ENCODE measurements around the gene SH3BP4. TPM values are rescaled to one million over a fixed set of nuclear protein-coding genes. Genes with fewer than 3 reads are reported as not detected.
A peak's percentile ranks its signal among the peaks of the same experiment; 100 is the strongest.

Gene SH3BP4
- polyA plus RNA-seq, 6 donors from 2014 or later: 0.85 to 2.6 (median 2.2) TPM

DNA sequence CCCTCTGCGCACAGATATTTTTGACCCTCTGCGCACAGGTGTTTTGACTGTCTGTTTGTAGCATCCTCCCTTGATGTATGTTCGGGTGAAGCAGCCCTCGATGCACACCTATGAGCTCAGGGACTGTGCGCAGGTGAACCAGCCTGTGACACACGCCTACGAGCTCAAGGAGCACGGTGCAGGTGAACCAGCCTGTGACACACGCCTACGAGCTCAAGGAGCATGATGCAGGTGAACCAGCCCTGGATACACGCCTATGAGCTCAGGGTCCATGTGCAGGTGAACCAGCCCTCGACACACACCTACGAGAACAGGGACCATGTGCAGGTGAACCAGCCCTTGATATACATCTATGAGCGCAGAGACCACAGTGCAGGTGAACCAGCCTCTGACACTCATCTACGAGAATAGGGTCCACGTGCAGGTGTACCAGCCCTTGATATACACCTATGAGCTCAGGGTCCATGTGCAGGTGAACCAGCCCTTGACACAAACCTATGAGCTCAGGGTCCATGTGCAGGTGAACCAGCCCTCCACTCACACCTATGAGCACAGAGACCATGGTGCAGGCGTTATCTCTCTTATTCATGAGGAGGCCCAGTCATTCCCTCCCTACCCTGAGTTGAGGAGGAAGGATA, 33.9 kb downstream of the SH3BP4 start:
- DNase-seq (no peak), ATAC-seq (ENCODE audit: low read depth in 2 of 2) (no peak)
- Mint-ChIP-seq H3K36me3 (no peaks in the 10 kb centered on the region), H3K4me1 (peaks cover 10 to 29% (median 15%) of the 10 kb centered on the region in 3 donors), H3K9me3 (peaks cover 0 to 5% (median 0%) of the 10 kb centered on the region in 7 donors), H3K27ac (peak overlapping the region in 1 of 6 donors; percentile 33), H3K27me3 (peaks cover 0 to 15% (median 12%) of the 10 kb centered on the region in 3 donors), H3K4me3 (peak overlapping the region in 1 of 8 donors; percentile 16)

DNA sequence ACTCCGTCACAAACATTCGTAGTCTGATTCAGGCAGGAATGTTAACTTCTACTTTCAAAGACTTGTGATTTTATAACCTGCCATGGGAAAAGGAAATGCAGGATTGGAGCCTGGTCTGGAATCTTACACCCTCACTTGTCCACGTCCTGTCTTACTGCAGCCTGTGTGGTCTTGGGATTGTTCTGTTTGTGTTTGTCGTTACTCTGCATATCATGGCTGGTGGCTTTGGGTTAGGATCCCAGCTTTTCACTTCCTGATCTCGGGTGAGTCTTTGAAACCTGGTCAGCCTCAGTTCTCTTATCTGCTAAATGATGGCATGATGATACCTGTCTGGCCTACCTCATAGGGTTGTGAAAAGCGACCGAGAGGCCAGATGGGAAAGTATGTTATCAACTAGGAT, 34.6 kb downstream of the SH3BP4 start:
- Mint-ChIP-seq H3K36me3 (no peaks in the 10 kb centered on the region), H3K4me1 (peaks cover 5 to 22% (median 8%) of the 10 kb centered on the region in 3 donors)

DNA sequence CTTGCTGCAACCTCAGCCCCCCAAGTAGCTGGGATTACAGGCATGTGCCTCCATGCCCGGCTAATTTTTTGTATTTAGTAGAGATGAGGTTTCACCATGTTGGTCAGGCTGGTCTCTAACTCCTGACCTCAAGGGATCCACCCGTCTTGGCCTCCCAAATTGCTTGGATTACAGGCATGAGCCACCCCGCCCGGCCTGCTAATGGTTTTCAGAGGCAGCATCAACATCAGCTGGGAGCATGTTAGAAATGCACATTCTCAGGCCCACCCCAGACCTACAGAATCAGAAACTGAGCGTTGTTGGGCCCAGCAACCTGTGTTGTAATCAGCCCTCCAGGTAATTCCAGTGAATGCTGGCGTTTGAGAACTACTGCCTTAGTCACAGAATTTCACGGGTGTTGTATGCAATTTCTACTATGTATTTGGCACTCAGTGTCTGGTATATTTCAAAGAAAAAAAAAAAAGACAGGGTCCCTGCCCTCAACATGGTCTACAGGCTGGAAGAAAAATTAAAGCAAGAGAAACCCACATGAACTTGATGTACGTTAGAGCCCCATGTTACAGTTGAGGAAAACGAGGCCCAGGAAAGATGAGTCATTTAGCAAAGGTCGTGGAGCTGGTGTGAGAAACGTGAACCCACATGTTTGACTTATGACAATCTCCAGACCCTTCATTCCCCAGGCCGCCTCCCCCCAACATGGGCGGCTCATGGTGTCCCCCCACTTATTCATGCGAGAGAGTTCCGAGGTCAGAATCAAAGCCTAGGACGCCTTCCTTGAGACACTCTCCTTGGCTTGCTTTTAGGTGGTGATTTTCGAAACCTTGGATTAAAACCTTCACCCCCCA, 35.3 kb downstream of the SH3BP4 start:
- Mint-ChIP-seq H3K9me3 (peaks cover 0 to 5% (median 0%) of the 10 kb centered on the region in 7 donors), H3K27me3 (peaks cover 0 to 10% (median 4%) of the 10 kb centered on the region in 3 donors), H3K36me3 (no peaks in the 10 kb centered on the region), H3K4me1 (peaks cover 5 to 16% (median 7%) of the 10 kb centered on the region in 3 donors), H3K4me3 (no peak overlapping the region), H3K27ac (no peak overlapping the region)
- ATAC-seq (ENCODE audit: low read depth in 2 of 2): no peak
- no peak for DNase-seq

More for the DNA sequence above, 34.6 kb downstream of the SH3BP4 start:
- ATAC-seq (ENCODE audit: low read depth in 2 of 2) (no peak), DNase-seq (no peak)
- H3K27ac Mint-ChIP-seq: peak overlapping the region in 1 of 6 donors; percentile 11
- H3K4me3 Mint-ChIP-seq: no peak overlapping the region
- peaks cover 0 to 5% (median 0%) of the 10 kb centered on the region in 7 donors for H3K9me3 Mint-ChIP-seq
- peaks cover 0 to 12% (median 5%) of the 10 kb centered on the region in 3 donors for H3K27me3 Mint-ChIP-seq

DNA sequence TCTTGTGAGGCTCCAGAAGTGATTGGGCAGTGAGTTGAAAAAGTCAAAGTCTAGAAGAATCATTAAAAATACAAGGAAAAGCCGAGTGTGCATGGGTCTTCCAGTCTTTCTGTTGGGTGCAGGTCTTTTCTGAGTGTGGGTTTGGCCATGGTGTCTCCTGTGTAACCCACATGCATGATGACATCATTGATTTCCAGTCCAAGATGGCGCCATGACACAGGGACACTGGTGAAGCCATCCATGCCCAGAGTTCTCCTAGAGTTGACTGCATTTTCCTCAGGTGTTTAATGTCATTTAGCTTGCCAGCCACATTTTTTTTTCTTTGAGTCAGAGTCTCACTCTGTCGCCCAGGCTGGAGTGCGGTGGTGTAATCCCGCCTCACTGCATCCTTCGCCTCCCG, 35.9 kb downstream of the SH3BP4 start:
- H3K36me3 Mint-ChIP-seq: no peaks in the 10 kb centered on the region
- DNase-seq (no peak), ATAC-seq (ENCODE audit: low read depth in 2 of 2) (no peak)
- no peak overlapping the region for H3K4me3 Mint-ChIP-seq
- no peak overlapping the region for H3K27ac Mint-ChIP-seq
- peaks cover 0 to 10% (median 2%) of the 10 kb centered on the region in 3 donors for H3K4me1 Mint-ChIP-seq
- H3K27me3 Mint-ChIP-seq: peaks cover 0 to 3% (median 0%) of the 10 kb centered on the region in 3 donors
- peaks cover 0 to 5% (median 0%) of the 10 kb centered on the region in 7 donors for H3K9me3 Mint-ChIP-seq

DNA sequence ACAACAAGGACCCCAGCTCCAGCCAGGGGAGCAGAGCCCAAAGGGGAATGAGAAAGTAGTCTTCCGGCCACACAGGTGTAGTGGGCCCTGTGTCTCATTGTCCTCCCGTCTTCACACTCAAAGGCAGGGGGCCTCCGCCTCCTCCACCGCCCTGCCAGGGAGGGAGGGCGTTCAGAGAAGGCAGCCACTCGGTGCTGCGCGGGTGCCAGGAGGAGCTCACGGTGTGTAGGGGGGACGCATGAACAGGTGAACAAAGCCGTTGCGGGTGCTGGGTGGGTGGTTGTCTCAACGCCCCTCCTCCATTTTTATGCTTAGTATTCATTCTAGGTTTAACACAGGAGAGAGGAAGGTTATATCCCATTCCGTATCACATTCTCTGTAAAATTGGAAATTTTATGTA, 36.7 kb downstream of the SH3BP4 start:
- DNase-seq (no peak), ATAC-seq (ENCODE audit: low read depth in 2 of 2) (no peak)
- H3K4me3 Mint-ChIP-seq: no peak overlapping the region
- H3K36me3 Mint-ChIP-seq: no peaks in the 10 kb centered on the region
- peaks cover 0 to 5% (median 0%) of the 10 kb centered on the region in 7 donors for H3K9me3 Mint-ChIP-seq
- H3K27ac Mint-ChIP-seq: no peak overlapping the region
- H3K4me1 Mint-ChIP-seq: peaks cover 4 to 8% (median 4%) of the 10 kb centered on the region in 3 donors
- H3K27me3 Mint-ChIP-seq: peaks cover 0 to 2% (median 0%) of the 10 kb centered on the region in 3 donors

DNA sequence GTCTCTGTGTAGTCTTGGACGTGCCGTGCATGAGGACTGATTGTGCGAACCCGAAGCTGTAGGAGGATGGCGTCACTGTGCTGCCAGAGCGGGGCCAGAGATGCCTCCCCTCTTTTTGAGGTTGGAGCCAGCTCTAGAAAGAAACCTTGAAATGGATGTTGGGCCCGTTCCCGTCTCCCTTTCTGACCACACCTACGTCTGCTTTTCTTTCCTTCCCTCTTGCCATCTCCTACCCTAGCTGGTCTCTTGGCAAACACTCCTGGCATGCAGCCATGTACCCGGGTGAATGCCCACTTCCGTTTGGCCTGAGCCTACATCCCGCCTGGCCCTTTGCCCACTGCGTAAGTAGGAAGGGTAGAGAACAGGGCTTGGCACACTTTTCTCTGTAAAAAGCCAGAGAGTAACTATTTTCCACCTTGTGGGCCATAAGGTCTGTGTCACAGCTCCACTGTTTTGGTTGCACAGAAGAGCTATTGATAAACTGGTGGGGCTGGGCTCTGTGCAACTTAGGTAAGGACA, 37.4 kb downstream of the SH3BP4 start:
- Mint-ChIP-seq H3K27me3 (peaks cover 0 to 4% (median 0%) of the 10 kb centered on the region in 3 donors), H3K27ac (peak overlapping the region in 1 of 6 donors; percentile 70), H3K4me3 (no peak overlapping the region), H3K4me1 (peaks cover 11 to 14% (median 12%) of the 10 kb centered on the region in 3 donors), H3K9me3 (peaks cover 0 to 5% (median 0%) of the 10 kb centered on the region in 7 donors), H3K36me3 (no peaks in the 10 kb centered on the region)
- ATAC-seq (ENCODE audit: low read depth in 2 of 2) (no peak), DNase-seq (no peak)

DNA sequence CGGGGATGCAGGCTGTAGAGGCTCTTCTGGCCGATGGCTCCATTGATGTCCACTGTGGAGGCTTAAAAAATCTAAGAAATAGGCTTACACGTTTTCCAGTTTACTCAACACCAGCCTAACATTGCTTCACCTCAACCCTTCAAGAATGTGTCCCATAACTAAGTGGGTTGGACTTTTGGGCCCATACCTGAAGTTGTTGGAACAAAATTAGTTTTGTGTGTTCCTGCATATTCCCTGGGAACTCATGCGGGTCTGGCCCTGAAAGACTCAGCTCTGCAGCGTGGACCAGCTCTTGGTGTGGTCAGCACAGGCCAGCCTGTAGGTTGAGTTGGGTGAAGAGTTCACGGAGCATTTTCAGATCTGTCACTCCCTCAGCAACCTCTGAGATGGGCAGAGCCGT, 38.5 kb downstream of the SH3BP4 start:
- H3K4me3 Mint-ChIP-seq: no peak overlapping the region
- no peaks in the 10 kb centered on the region for H3K36me3 Mint-ChIP-seq
- H3K27ac Mint-ChIP-seq: no peak overlapping the region
- peaks cover 0 to 4% (median 0%) of the 10 kb centered on the region in 3 donors for H3K27me3 Mint-ChIP-seq
- peaks cover 15 to 21% (median 16%) of the 10 kb centered on the region in 3 donors for H3K4me1 Mint-ChIP-seq
- no peak for ATAC-seq (ENCODE audit: low read depth in 2 of 2)
- peaks cover 0 to 5% (median 0%) of the 10 kb centered on the region in 7 donors for H3K9me3 Mint-ChIP-seq
- no peak for DNase-seq

DNA sequence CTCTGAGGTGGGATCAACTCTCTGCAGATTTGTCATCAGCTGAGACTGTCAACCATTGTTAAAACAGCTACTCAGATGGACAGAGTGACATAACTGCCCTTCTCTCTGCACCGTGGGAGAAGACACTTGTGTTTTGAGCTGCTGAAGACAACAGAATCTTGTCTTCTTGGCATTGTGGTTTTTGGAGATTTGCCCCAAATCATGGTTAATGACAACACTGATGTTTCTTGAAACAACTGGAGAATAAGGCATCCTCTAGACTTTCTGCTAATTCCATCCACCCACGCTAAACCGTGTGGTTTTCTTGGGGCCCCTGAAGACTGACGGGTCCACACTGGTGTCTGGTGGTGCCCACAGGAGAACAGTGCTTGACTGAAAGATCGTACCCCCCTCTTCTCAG, 39.5 kb downstream of the SH3BP4 start:
- H3K9me3 Mint-ChIP-seq: peaks cover 0 to 5% (median 0%) of the 10 kb centered on the region in 7 donors
- peaks cover 0 to 4% (median 0%) of the 10 kb centered on the region in 3 donors for H3K27me3 Mint-ChIP-seq
- ATAC-seq (ENCODE audit: low read depth in 2 of 2) (no peak), DNase-seq (no peak)
- H3K4me1 Mint-ChIP-seq: peaks cover 15 to 26% (median 17%) of the 10 kb centered on the region in 3 donors
- H3K4me3 Mint-ChIP-seq: no peak overlapping the region
- H3K36me3 Mint-ChIP-seq: no peaks in the 10 kb centered on the region
- no peak overlapping the region for H3K27ac Mint-ChIP-seq

DNA sequence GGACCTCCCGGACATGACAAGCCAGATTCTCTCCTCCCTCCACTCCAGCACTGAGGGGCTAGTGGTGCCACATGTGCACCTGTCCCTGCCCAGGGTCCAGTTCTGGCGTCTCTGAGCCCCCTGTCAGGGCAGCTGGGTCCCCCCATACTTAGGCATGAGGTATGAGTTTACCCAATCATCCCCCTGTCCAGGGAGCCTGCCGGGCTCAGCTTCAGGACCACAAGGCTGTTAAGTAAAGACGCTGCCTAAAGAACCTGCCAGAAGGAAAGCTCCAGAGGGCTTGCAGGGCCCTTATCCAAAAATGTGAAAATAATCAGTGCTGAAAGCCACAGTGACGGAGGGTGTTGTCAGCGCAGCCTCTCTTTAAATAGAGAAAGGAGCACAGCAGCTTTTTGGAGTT, 40.0 kb downstream of the SH3BP4 start:
- no peak for ATAC-seq (ENCODE audit: low read depth in 2 of 2)
- no peak for DNase-seq
- peaks cover 0 to 5% (median 0%) of the 10 kb centered on the region in 7 donors for H3K9me3 Mint-ChIP-seq
- peaks cover 15 to 26% (median 17%) of the 10 kb centered on the region in 3 donors for H3K4me1 Mint-ChIP-seq
- H3K36me3 Mint-ChIP-seq: no peaks in the 10 kb centered on the region
- H3K27ac Mint-ChIP-seq: no peak overlapping the region
- peaks cover 0 to 4% (median 0%) of the 10 kb centered on the region in 3 donors for H3K27me3 Mint-ChIP-seq
- peak overlapping the region in 1 of 8 donors; percentile 33 for H3K4me3 Mint-ChIP-seq

DNA sequence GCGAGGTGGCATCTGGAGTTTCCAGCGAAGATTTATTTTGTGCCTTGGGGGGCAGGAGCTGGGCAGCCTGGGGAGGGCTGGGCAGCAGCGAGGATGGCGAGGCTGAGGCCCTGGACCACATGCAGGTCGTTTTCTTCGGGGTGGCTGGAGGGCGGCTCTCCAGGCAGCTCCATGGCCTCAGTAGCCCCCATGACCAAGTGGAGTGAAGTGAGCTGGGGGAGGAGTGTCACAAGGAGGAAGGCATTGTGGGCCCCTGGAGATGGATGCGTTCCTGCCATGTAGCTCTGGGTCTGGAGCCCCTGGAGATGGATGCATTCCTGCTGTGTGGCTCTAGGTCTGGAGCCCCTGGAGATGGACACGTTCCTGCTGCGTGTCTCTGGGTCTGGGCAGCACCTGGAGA, 40.4 kb downstream of the SH3BP4 start:
- H3K27ac Mint-ChIP-seq: no peak overlapping the region
- no peaks in the 10 kb centered on the region for H3K36me3 Mint-ChIP-seq
- H3K9me3 Mint-ChIP-seq: peaks cover 0 to 5% (median 0%) of the 10 kb centered on the region in 7 donors
- peaks cover 0 to 4% (median 0%) of the 10 kb centered on the region in 3 donors for H3K27me3 Mint-ChIP-seq
- DNase-seq (no peak), ATAC-seq (ENCODE audit: low read depth in 2 of 2) (no peak)
- H3K4me3 Mint-ChIP-seq: no peak overlapping the region
- peaks cover 15 to 26% (median 17%) of the 10 kb centered on the region in 3 donors for H3K4me1 Mint-ChIP-seq

DNA sequence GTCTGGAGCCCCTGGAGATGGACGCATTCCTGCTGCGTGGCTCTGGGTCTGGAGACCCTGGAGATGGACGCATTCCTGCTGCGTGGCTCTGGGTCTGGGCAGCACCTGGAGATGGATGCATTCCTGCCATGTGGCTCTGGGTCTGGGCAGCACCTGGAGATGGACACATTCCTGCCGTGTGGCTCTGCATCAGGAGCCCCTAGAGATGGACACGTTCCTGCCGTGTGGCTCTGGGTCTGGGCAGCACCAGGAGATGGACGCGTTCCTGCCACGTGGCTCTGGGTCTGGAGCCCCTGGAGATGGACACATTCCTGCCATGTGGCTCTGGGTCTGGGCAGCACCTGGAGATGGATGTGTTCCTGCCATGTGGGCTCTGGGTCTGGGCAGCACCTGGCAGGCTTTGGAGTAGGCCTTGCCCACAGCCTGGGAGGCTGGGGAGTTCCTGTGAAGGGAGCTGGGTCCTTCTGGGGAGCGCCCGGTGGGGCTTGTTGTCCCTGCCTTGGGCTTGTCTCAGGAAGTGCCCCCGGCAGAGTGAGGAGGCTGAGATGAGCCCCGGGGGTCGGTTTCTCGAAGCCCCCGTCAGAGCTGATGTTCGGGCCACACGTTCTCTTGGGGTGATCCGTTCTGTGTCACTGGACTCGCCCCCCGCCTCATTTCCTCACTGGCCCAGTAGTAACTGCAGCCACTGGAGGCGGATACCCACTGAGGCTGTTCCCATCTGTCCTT, 41.0 kb downstream of the SH3BP4 start:
- H3K4me3 Mint-ChIP-seq: peak overlapping the region in 4 of 8 donors; percentile 72 to 84 (median 78)
- ATAC-seq (ENCODE audit: low read depth in 2 of 2) (no peak), DNase-seq (no peak)
- peaks cover 0 to 5% (median 0%) of the 10 kb centered on the region in 7 donors for H3K9me3 Mint-ChIP-seq
- H3K36me3 Mint-ChIP-seq: no peaks in the 10 kb centered on the region
- peak overlapping the region in 2 of 6 donors; percentile 2 to 76 for H3K27ac Mint-ChIP-seq
- peaks cover 15 to 26% (median 17%) of the 10 kb centered on the region in 3 donors for H3K4me1 Mint-ChIP-seq
- peaks cover 0 to 4% (median 0%) of the 10 kb centered on the region in 3 donors for H3K27me3 Mint-ChIP-seq

DNA sequence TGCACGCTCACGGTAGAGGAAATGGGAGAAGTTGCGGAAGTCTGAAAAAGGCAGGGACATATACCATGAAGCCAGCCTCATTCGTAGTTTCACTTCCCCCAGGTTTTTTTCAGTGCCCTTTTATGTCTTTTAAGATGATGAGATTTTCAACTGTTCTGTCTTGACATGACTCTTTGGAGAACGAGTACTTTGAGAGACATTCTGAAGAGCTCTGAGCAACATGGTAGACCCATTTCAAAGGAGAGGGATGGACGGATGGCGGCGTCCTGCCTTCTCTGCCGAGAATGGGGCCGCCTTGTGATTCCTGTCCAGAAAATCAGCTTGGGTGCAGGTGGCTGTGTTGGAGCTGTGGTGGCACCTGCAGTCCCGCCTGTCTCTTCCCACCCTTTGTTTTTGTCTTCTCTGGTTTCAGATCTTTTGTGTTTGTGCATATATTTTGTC, 41.7 kb downstream of the SH3BP4 start:
- ATAC-seq (ENCODE audit: low read depth in 2 of 2): peak; percentile 69 to 89

More for the DNA sequence above, 41.7 kb downstream of the SH3BP4 start:
- no peaks in the 10 kb centered on the region for H3K36me3 Mint-ChIP-seq
- peak overlapping the region in 5 of 6 donors; percentile 49 to 86 (median 67) for H3K27ac Mint-ChIP-seq
- DNase-seq: peak; percentile 49
- peaks cover 0 to 4% (median 0%) of the 10 kb centered on the region in 3 donors for H3K27me3 Mint-ChIP-seq
- H3K4me3 Mint-ChIP-seq: peak overlapping the region in 7 of 8 donors; percentile 46 to 84 (median 75)
- peaks cover 15 to 26% (median 17%) of the 10 kb centered on the region in 3 donors for H3K4me1 Mint-ChIP-seq
- peaks cover 0 to under 1% (median 0%) of the 10 kb centered on the region in 7 donors for H3K9me3 Mint-ChIP-seq

All from naive B cell (primary cell).